Dedifferentiated amniotic fluid mesenchymal stem cell (primary cell): ENCODE results near the gene DHDH.
"Not testable (repeated sequence)": the region's sequence is repeated elsewhere in the genome, so short reads cannot be mapped to it uniquely, and the experiment has no call there.

ENCODE experiments used
- DNase-seq: peaks from one replicate; pipeline ENCODE4 v3.0.0-alpha.2; 2016; ENCODE audit errors: extremely low spot score

Gene DHDH

DNA sequence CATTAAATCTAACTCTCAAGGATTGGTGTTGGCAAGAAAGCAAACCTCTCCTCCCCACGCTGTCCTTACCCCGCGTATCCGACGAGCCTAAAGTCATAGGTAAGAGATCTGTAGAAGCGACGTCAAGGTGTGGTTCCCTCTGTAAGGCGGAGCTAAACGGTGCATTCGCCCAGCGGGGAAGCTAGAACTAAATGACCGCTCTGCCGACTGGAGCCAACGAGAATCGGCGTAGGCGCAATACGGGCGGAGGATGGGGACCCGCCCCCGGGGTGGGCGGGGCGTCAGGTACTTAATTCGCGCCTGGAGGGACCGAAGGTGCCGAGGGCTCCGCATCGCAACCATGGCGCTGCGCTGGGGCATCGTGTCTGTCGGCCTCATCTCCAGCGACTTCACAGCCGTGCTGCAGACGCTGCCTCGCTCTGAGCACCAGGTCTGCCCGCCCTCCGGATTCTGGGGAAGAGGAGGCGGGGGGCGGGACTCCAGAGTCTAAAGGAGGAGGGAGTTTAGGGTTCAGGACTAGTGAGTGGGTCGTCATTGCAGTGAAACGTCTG is at the start of gene DHDH:
TSS of gene DHDH (plus strand) at position 318 of the 551 bp plus-strand sequence. CDS start at position 341, 23 bp downstream.
- peak; percentile 26 for DNase-seq

DNA sequence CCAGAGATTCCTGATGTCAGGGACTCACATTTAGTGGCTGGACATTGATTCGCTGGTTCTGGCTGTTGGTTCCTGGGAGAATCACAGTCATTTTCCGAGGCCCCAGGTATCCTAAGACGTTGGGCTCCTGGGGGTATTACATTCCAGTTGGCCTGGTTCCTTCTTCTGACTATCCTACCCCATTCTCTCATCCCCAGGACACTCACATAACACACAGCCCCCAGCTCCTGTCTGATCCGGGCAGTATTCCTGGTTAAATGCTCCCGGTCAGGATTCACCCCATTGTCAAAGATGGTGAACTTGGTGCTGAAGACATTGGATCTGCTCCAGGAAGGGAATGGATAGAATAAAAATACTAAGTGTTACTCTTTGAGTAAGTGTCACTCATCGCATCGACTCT is 49.8 kb upstream of the DHDH start:
- no peak for DNase-seq

DNA sequence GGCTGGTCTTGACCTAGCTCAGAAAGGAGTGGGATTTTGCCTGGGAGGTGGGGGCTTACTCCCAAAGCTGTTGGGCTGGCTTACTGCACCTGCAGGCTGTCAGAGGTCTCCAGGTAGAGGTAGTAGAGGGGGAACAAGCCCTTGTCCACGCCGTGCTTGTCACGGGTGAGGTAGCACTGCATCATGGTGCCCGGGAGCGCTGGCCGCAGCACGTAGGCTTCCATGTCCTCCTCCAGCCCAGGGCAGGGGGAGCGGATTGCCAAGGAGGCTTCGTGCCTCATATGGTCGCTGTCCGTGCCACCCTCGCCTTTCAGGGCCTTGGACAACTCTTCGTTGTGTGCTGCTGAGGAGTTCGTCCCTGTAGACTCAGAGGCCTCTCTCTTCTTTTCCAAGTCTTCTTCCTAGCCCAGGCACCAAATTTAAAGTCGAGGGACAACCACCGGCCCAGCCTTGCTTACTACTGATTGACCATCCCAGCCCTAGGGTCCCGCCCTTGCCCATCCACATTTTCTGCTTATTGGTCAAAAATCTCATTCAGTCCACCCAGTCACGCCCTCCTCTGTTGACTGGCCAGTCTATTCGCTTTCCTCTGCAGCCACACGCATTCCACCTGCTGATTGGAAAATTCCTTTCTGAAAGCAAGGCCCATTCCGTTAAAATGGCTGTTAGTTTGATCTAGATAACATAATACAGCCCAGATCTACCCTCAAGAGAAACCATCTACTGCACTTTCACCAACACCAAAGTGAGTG is 45.5 kb upstream of the DHDH start:
- no peak for DNase-seq

DNA sequence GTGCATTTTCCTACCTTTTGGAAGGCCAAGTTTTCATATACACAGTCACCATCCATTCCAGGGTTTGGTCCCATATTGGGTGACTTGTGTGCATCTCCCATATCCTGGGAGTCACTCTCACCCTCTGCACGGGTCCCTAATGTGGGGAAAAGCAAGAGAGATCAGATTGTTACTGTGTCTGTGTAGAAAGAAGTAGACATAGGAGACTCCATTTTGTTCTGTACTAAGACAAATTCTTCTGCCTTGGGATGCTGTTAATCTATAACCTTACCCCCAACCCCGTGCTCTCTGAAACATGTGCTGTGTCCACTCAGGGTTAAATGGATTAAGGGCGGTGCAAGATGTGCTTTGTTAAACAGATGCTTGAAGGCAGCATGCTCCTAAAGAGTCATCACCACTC is 44.0 kb upstream of the DHDH start:
- DNase-seq = not testable (repeated sequence)

DNA sequence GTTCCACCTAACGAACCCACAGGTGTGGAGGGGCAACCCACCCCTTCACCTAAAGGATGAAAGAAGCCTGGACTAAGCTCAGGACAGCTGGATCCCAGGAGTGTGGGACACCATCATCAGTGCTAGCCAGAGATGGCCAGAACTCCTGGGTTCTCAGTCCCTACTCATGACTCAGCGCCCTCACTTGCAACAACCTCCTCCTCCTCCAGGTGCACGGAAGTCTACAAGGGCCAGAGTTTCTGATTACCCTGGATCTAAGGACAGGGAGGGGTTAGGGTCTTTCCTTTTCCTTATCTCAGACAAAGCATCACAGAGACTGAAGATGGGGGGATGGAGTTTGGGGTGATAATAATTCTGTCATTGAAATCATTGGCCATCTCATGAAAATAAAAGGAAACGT is 42.9 kb upstream of the DHDH start:
- DNase-seq = no peak

DNA sequence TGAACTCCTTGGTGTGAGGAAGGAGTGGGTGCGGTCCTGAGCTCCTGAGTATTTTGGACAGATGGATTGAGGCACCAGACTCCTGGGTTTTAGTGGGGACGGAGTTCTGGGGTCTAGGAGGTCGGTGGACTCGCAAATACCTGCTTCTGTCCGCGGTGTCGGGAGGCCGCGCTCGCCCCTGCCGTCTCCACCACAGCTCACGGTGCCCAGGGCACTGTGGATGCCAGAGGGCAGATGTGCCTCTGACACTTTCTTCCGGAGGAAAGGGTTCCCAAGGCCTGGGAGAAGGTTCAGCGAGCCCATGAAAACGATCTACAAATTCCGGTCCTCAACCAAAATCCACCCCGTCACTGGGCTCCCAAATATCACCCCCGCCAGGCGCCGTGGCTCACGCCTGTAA is 38.3 kb upstream of the DHDH start:
- no peak for DNase-seq

DNA sequence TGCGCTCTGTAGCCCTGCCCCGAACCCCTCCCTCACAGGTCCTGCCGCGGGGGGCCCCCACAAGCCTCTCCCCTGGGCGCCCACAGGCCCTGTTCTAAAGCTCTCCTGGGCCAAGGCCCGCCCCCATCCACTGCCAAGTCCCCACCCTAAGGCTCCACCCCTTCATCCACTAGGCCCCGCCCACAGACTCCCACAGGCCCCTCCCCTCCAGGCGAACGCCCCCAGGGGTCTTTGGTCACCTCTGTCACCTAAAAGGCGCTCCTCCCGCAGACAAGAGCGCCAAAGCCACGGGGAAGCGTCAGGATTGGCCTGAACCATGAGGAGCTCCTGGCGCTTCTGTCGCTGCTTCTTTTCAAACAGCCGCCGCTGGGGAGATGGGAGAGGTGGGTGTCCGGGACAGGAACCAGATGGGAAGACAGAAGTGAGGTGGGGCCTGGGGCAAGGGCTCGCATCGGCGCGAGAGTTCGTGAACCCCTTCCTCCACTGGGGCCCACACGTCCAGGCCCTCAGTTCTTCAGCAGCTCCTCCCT is 37.2 kb upstream of the DHDH start:
- DNase-seq = no peak

DNA sequence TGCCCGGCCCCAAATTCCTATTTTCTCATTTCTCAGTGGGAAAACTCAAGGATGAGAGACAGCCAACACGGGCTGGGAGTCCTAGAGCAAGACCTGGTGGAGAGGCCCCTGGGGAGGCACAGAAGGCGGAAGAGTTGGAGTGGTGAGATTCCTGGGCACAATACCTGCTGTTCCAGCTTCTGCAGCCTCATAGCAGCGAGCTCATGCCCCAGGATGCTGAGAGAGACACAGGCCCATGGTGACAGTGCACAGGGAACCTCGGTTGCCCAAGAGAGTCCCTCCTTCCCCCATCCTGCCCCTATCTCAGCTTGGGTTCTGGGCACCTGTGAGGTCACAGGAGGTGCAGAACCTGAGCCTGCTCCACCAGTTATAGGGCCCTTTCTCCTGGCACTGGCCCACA is 36.3 kb upstream of the DHDH start:
- no peak for DNase-seq

DNA sequence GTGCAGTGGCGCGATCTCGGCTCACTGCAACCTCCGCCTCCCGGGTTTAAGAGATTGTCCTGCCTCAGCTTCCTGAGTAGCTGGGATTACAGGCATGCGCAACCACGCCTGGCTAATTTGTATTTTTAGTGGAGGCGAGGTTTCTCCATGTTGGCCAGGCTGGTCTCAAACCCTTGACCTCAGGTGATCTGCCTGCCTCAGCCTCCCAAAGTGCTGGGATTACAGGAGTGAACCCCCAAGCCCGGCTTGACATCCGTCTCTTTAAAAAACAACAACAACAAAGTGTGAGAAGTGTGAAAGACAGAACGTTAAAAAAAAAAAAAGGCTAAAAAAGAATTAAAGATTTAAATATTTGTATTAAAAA is 34.1 kb upstream of the DHDH start:
- not testable (repeated sequence) for DNase-seq

DNA sequence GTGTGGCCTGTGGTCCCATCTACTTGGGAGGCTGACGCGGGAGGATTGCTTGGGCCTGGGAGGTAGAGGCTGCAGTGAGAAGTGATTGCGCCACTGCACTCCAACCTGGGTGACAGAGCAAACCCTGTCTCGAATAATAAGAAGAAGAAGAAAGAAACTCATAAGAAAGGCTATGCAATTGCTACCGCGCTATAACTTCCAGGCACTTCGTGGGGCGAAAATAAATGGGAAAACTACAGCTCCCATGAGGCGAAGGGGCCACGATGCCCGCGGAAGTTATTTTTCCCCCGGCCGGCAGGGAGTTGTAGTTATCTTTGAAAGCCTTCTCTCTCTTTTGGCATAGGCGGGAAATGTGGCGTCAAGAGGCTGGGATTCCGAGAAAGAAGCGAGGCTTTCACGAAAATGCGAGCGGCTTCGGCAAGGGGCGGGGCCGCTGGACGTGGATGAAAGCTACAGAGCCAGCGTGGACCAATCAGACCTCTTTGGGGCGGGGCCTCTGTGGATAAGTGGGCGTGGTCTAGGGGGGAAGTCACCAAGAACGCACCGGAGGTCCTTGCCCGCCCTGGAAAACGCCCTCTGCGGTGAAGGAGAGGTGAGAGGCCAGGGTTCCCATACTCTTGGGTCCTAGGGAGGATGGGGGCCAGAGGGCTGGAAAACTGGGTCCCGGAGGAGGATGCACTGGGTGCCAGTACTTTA is 33.6 kb upstream of the DHDH start, which contains the start of gene NUCB1:
TSS of gene NUCB1 (plus strand) at position 532 of the 696 bp plus-strand sequence. CDS start 485 bp downstream, outside the sequence.
- DNase-seq = peak; percentile 99

DNA sequence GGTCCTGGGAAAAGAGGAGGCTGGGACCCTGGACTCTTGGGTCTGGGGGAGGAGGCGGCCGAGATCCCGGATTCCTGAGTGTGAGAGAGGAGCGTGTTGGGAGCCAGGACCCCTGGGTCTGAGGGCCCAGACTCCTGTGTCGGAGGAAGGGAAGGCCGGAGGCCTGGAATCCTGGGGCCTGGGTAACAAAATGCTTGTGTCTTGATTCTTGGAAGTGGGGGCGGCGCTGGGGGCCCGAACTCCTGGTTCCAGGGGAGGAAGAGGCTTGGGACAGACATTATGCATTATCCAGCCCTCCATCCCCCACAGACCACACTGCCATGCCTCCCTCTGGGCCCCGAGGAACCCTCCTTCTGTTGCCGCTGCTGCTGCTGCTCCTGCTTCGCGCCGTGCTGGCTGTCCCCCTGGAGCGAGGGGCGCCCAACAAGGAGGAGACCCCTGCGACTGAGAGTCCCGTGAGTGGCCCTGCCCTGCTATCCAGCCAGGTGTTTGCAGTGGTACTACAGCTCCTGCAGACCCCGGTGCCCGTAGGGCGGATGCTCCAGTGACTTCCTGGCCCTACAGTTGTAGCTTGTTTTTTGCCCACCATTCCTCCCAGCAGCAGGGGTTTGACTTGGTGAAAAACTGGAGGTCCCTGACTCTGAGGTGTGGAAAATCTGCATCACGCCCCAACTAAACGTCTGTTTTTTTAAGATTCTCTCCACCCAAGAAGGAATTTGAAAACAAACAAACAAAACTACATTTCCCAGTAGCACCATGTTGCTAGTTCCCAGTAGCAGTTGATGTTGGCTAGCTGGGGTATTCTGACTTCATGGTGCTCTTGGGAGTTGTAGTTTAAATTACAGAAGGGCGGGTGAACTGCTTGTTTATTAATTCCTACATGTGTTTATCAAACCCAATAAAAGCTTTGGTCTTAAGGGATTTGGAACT is 32.8 kb upstream of the DHDH start:
- no peak for DNase-seq

DNA sequence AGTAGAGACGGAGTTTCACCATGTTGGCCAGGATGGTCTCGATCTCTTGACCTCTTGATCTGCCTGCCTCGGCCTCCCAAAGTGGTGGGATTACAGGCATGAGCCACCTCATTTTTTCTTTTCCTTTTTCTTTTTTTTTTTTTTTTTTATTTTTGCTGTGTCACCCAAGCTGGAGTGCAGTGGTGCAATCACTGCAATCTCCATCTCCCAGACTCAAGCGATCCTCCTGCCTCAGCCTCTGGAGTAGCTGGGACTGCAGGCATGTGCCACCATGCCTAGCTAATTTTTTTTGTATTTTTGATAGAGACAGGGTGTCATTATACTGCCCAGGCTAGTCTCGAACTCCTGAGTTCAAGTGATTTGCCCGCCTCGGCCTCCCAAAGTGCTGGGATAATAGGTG is 31.2 kb upstream of the DHDH start:
- DNase-seq = not testable (repeated sequence)

DNA sequence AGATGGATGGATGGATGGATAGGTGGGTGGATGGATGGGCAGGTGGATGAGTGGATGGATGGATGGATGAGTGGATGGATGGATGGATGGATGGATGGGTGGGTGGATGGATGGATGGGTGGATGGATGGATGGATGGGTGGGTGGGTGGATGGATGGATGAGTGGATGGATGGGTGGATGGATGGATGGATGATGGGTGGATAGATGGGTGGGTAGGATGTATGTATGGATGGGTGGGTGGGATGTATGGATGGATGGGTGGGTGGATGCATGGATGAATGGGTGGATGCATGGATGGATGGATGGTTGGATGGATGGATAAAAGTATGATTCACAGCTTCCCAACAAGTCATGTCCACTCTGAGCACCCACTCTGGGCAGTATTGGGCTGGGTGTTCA is 29.7 kb upstream of the DHDH start:
- not testable (repeated sequence) for DNase-seq

DNA sequence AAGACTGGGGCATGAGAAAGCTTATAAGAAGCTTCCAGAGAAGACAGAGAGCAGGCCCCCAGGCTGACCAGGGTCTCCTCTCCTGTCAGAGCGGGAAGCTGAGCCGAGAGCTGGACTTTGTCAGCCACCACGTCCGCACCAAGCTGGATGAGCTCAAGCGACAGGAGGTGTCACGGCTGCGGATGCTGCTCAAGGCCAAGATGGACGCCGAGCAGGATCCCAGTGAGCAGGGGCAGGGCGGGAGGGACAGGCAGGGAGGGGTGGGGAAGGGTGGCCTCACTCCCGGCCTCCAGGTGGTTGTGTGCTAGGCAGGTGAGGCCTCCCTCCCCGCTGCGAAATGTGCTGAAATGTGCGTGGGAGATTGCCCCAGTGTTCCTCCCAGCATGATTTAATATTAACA is 27.8 kb upstream of the DHDH start:
- DNase-seq = no peak

DNA sequence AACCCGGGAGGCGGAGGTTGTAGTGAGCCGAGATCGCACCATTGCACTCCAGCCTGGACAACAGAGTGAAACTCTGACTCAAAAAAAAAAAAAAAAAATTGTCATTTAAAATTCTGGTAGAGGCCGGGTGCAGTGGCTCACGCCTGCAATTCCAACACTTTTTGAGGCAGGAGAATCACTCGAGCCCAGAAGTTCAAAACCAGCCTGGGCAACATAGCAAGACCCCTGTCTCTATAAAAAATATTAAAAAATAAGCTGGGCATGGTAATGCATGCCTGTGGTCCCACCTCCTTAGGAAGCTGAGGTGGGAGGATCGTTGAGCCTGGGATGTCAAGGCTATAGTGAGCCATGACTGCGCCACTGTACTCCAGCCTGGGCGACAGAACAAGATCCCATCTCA is 27.2 kb upstream of the DHDH start:
- DNase-seq = no peak

DNA sequence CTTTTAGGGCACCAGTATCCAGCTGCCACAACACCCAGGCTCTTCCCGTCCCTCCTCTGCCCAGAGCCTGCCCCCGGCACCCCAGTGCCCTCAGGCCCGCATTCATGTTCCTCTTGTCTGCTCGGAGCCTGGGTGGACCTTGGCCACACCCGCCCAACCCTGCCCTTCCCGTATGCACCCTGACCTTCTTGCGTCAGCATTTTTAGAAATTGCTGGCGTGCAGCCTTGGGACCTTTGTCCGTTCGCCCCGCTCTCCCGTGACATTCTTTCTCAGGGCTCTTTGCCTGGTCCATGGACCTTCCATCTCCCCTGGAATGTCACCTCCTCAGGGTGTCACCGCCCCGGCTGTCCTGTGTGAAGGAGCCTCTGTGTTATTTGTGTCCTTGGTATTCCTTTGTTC is 25.8 kb upstream of the DHDH start:
- no peak for DNase-seq

DNA sequence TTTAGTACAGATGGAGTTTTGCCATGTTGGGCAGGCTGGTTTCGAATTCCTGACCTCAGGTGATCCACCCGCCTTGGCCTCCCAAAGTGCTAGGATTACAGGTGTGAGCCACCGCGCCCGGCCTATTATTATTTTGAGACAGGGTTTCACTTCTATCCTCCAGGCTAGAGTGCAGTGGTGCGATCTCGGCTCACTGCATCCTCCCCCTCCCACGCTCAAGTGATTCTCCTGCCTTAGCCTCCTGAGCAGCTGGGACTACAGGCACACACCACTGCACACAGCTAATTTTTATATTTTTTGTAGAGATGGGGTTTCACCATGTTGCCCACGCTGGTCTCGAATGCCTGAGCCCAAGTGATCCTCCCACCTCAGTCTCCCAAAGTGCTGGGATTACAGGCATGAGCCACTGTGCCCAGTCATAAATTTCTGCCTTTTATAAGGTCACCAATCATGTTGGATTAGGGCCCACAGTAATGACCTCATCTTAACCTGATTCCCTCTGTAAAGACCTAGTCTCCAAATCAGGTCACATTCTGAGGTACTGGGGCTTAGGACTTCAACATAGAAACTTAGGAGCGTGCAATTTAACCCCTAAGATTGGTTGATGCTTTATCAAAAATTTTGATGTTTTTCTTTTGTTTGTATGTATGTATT is 23.9 kb upstream of the DHDH start:
- DNase-seq = not testable (repeated sequence)

DNA sequence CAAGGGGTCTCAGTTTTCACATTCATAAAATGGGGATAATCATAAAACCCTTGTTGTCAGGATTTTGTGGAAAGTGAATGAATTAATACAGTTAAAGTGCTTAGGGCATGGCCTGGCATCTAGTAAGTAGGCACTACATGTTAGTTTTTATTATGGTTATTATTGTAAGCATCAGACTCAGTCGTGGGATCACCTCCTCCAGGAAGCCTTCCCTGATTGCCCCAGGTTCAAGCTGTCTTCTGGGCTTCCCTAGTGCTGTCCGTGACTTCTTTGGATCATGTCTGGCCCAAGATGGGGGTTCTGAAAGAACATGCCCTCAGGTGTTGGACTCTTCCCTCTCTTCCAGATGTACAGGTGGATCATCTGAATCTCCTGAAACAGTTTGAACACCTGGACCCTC is 22.7 kb upstream of the DHDH start:
- DNase-seq = no peak

DNA sequence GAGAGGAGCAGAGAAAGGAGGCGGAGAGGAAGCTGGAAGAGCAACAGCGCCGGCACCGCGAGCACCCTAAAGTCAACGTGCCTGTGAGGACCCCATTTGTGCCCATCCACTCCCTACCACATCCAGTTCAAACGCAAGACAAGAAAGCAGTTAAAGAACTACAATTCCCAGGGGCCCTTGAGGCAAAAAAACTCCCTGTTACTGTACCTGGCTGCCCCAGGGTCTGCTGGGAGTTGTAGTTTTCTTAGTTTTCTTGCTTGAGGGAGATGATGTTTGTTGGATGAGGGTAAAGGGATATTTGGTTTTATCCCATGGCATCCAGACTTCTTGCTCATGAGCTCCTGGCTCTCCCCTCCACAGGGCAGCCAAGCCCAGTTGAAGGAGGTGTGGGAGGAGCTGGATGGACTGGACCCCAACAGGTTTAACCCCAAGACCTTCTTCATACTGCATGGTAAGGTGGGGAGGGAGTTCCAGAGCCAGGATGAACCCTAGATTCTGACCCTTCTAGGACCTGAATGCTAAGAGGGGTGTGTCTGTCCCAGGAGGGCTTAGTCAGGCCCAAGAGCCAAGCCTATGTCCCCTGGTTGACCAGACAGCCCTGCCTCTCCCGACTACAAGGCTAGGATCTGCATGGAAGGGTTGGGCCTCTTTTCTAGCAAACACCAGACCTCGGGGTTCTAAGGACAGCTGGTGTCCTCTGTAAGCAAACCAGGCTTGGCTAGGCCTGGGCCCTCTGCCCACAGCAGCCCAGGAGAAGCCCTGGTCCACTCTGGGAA is 20.2 kb upstream of the DHDH start:
- DNase-seq = no peak

DNA sequence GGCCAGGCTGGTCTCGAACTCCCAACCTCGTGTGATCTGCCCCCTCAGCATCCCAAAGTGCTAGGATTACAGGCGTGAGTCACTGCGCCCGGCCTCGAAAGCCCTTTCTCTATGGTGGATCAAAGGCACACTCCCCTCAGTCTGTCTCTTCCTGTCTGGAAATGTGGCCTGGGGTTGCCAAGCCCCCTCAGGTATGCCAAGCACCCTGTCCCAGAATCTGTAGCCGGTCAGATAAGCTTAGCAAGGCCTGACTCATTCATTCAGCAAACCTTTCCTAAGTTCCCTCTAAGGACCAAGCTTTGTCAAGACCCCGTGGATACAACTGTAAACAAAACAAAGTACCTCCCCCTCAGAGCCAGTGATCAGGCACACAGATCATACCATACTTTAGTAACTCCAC is 19.3 kb upstream of the DHDH start:
- no peak for DNase-seq
